IPS-18c (cell line): ENCODE data around the gene CELF1.
"Not testable (repeated sequence)": the region's sequence is repeated elsewhere in the genome, so short reads cannot be mapped to it uniquely, and the experiment has no call there.

Experiments used
- H3K4me3 ChIP-seq: 2 replicates; pipeline ENCODE4 v1.7.0; 2013; ENCODE audit warnings: low read depth, mild to moderate bottlenecking, low read length, moderate library complexity; ENCODE audit not compliant: insufficient read depth
- H3K9me3 ChIP-seq: one replicate; pipeline ENCODE4 v1.6.1; 2013; ENCODE audit warnings: mild to moderate bottlenecking, low read length, moderate library complexity; ENCODE audit not compliant: control insufficient read depth, insufficient read depth

The CELF1 gene

GRCh38 chr11:47557004-47557403 lies 4.1 kb upstream of the CELF1 start:
- not testable (repeated sequence) for H3K9me3 ChIP-seq, H3K4me3 ChIP-seq

DNA sequence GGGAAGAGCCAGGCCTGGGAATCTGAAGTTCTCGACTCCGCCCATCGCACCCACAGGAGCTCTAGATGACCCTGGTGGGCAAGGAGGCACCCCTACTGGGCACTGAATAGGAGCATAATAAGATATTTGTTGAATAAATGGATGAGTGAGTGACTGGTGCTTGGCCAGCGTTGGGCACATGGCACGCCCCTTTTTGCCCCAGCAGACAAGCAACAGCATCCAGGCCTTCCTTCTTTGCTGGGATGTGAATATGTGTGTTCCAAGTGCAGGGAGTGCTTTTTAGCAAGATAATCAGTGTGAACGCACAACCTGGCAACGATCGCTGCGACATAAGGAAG lies 443 bp upstream of the CELF1 start:
- Histone ChIP-seq H3K9me3 (peaks cover 2% of the 10 kb centered on the region), H3K4me3 (peak overlapping the region; percentile 62)

DNA sequence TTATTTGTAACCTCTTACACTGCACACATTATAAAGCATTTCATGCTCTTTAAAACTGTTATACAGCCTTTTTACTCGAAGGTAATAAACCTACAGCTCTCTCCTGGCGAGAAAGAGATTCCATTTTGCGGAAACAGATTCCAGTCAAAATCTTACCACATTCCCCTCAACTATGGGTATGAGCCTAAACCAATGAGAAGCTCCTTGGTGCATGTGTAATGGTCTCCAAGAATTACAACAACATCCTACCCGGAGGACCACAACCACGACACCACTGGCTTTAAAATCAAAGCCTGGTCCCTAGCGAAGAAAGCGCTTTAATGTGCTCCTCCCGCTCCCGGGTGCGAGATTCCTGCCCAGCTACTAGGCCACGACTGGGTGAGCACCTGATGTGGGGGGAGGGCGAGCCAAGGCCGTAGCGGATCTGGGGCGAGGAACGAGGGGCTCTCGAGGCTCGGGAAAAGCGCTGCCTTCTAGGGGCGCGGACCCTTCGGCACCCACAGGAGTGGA lies 821 bp downstream of the CELF1 start:
- H3K9me3 ChIP-seq = peaks cover 2% of the 10 kb centered on the region
- H3K4me3 ChIP-seq = peak overlapping the region; percentile 97

DNA sequence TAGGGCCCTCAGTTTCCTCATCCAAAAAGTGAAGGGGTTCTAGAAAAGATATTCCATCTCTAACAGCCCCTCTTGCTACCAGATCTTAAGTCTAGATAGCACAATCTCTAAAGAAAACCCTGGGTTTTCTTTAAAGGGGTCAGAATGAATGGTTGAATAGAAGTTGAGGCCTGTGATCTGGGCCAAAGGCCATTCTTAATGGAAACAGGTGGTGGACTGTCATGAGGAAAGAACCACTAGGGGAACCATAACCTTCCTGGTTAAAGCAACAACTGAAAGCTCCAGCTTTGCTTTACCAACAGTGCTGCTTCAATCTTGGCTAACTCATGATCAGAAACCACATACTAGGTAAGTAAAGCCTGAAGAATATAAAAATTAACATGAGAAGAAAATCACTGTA lies 1.8 kb downstream of the CELF1 start:
- Histone ChIP-seq H3K9me3 (peaks cover 2% of the 10 kb centered on the region), H3K4me3 (peak overlapping the region; percentile 97; the same call in 1 of the 2 replicates)

GRCh38 chr11:47550288-47551047 lies 2.5 kb downstream of the CELF1 start:
- H3K9me3 ChIP-seq = peaks cover 2% of the 10 kb centered on the region
- H3K4me3 ChIP-seq = no peak overlapping the region

DNA sequence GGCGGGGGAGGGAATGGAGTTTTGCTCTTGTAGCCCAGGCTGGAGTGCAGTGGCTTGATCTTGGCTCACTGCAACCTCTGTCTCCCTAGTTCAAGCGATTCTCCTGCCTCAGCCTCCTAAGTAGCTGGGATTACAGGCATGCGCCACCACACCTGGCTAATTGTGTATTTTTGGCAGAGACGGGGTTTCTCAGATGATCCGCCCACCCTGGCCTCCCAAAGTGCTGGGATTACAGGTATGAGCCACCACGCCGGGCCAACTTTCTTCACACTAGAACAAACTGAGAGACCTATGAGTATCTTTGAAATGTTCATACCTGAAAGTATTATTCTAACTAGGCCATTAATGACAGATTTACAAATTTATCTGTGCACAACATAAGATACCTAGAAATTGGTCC lies 6.7 kb downstream of the CELF1 start:
- H3K9me3 ChIP-seq, H3K4me3 ChIP-seq: not testable (repeated sequence)

- no peaks in the 10 kb centered on the region for H3K9me3 ChIP-seq
- H3K4me3 ChIP-seq = no peak overlapping the region
Measured at GRCh38 chr11:47545298-47545697, 7.6 kb downstream of the CELF1 start.

GRCh38 chr11:47541070-47541469 lies 11.9 kb downstream of the CELF1 start:
- Histone ChIP-seq H3K9me3 (no peaks in the 10 kb centered on the region), H3K4me3 (no peak overlapping the region)

DNA sequence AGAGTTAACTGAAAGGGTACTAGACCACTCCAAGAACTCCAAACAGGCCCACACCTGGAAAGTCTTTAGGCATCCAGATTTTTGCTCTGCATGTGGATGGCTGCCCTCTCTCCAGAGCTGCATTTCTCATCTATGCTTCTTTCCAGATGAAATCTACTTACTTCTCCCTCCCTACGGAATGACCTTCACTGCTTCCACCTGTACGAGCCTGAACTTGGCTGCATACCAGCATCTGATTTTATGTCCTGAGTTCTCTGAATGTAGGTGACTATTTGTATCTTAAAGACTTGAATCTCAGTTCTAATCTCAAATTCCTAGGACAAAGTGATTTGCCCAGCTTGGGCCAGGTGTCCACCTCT lies 13.3 kb downstream of the CELF1 start:
- Histone ChIP-seq H3K4me3 (no peak overlapping the region), H3K9me3 (no peaks in the 10 kb centered on the region)

DNA sequence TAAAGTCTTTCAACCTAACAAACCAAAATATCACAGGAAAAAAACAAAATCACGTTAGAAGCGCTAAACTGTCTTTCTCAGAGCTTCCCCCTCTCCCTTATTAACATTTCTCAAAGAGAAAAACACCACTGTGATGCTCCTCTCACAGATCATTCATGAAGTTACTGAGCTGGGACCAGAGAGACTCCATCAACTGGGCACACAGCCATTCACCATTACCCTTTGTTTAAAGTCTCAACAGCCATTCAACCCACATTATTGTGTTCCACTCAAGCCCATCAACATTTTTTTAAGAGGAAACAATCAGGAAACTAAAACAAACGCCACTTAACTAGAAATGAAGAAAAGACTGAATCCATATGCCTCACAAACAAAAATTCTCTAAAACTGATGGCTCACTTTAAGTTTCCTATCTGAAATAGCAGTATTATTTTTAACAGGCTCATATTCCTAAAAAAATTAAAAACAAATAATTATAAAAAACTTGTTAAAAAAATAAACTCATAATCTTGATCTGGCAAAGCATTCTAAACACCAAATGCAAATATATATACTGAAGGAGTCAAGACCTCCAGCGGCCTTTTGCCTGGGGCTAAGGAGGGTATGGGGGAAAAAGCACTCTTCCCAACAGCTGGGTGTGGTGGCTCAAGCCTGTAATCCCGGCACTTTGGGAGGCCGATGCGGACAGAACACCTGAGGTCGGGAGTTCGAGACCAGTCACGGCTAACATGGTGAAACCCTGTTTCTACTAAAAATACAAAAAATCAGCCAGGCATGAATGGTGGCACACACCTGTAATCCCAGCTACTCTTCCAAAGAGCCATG lies 14.0 kb downstream of the CELF1 start:
- H3K9me3 ChIP-seq = no peaks in the 10 kb centered on the region
- H3K4me3 ChIP-seq = no peak overlapping the region

GRCh38 chr11:47536915-47537314 lies 16.0 kb downstream of the CELF1 start:
- Histone ChIP-seq H3K4me3 (no peak overlapping the region), H3K9me3 (no peaks in the 10 kb centered on the region)

DNA sequence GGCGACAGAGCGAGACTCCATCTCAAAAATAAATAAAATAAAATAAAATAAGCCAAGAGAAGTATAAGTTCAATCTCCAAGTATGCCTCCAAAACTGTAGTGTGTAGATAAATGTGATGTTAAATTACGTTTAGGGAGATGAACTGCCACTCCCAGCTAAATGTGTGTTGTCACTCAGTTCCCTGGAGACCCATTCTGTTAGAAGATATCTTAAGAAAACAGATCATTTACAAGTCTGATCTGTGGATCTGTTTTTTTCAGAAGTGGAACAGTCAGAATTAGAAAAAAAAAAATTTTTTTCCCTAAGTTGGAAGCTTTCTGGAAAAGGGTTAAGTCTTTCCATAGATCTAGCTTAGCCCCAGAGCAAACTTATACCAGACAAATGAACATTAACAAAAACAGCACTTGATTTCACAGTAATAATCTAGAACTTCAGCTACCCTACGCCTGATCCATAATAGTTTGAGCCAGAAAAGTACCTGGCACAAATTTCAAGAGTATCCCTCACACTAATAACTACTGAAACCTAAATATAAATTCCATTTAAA lies 18.2 kb downstream of the CELF1 start:
- no peaks in the 10 kb centered on the region for H3K9me3 ChIP-seq
- no peak overlapping the region for H3K4me3 ChIP-seq

- H3K4me3 ChIP-seq = no peak overlapping the region
- H3K9me3 ChIP-seq = no peaks in the 10 kb centered on the region
Measured at GRCh38 chr11:47533690-47534151, 19.2 kb downstream of the CELF1 start.

DNA sequence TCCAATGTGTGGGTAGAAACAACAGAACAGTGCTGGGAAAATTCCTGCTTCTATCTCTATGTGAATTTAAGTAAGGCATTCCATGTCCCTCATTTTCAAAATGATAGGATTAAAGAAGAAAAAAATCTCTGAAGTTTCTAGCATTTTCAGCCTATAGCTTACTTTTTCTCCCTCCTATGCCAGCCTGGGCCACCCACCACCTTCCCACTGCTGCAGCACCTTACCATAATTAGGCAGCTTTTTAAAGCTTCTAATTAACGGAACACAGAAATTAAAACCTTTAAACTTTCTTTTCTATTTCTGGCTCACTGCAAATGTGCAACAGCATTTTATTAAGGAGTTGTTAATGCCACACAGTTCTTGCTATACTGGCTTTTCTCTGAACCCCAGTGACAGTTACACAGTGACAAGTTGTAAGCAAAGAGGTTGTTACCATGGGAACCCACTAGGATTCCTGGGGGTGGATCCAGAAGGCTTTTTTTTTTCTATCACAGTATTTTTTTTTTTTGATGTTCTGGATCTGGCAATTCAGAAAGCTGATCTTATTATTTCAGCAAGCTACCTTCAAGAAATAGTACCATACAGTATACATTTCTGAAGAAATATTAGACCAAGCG lies 20.2 kb downstream of the CELF1 start:
- Histone ChIP-seq H3K9me3 (no peaks in the 10 kb centered on the region), H3K4me3 (no peak overlapping the region)

GRCh38 chr11:47531666-47532065 lies 21.3 kb downstream of the CELF1 start:
- Histone ChIP-seq H3K9me3 (no peaks in the 10 kb centered on the region), H3K4me3 (no peak overlapping the region)

DNA sequence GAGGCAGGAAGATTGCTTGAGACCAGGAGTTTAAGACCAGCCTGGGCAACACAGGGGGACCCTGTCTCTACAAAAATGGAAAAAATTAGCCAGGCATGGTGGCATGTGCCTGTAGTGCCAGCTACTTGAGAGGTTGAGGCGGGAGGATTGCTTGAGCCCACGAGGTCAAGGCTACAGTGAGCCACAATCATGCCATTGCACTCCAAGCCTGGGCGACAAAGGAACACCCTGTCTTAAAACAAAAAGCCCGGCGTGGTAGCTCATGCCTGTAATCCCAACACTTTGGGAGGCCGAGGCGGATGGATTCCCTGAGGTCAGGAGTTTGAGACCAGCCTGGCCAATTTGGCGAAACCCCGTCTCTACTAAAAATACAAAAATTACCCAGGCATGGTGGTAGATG lies 22.2 kb downstream of the CELF1 start:
- not testable (repeated sequence) for H3K9me3 ChIP-seq, H3K4me3 ChIP-seq

GRCh38 chr11:47529951-47530350 lies 23.0 kb downstream of the CELF1 start:
- Histone ChIP-seq H3K4me3 (no peak overlapping the region), H3K9me3 (no peaks in the 10 kb centered on the region)

DNA sequence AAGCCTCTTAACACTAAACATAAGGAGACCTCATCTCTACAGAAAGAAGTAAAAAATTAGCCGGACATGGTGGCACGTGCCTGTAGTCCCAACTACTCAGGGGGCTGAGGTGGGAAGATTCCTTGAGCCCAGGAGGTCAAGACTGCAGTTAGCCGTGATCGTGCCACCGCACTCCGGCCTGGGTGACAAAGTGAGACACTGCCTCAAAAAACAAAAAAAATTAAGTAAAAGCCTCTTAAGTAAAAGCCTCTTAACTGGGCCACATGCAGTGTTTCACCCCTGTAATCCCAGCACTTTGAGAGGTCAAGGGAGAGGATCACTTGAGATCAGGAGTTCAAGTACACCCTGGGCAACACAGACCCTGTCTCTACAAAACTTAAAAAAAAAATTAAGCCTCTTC lies 25.7 kb downstream of the CELF1 start:
- H3K9me3 ChIP-seq = no peaks in the 10 kb centered on the region
- H3K4me3 ChIP-seq = no peak overlapping the region
